Omental fat pad (tissue), 4 donors: ENCODE data around the gene TRAPPC4. TPM values are rescaled to one million over a fixed set of nuclear protein-coding genes. Genes with fewer than 3 reads are reported as not detected.
"Not testable (repeated sequence)": the region's sequence is repeated elsewhere in the genome, so short reads cannot be mapped to it uniquely, and the experiment has no call there.

Source experiments
- ATAC-seq: fragments of 150-250 bp; one replicate; pipeline ENCODE4 v1.9.1; 2016; ENCODE audit warnings: mild to moderate bottlenecking, moderate library complexity; ENCODE audit not compliant: low FRiP score
- DNase-seq: peaks from one replicate; pipeline ENCODE4 v3.0.0-alpha.2; 2019; ENCODE audit warnings: low spot score
- CTCF ChIP-seq, 3 donors: fragments of 450-650 bp; IDR thresholded peaks; one replicate each; pipeline ENCODE4 v1.5.1; 2016 to 2017; ENCODE audit warnings: antibody characterized with exemption in 3 of 3, mild to moderate bottlenecking in 3 of 3, moderate library complexity in 2 of 3
- total RNA-seq, 4 donors: library from RNA; depleted of rRNA; stranded (reverse); fragments of >200 nt; gene quantifications; one replicate each; pipeline ENCODE4 v1.1.0, GENCODE V29; 2016

TRAPPC4 gene
- total RNA-seq, 4 donors from 2014 or later, result 43.2 to 61.7 (median 51.4) TPM

GRCh38 chr11:119056421-119056999, 37.9 kb downstream of the TRAPPC4 start:
- DNase-seq (no peak), ATAC-seq (peak; percentile 68)
- no peak for TF ChIP-seq CTCF (IDR thresholded peaks at IDR 0.05)

- ATAC-seq (peak; percentile 98), DNase-seq (peak; percentile 98)
- no peak for TF ChIP-seq CTCF (IDR thresholded peaks at IDR 0.05)
These were observed 38.6 kb downstream of the TRAPPC4 start, which contains the start of gene HYOU1 for GRCh38 chr11:119057000-119057769. HYOU1 (minus strand) TSS chr11:119057205; CDS start chr11:119056160, 1,045 bp downstream.

GRCh38 chr11:119059128-119059527, 40.6 kb downstream of the TRAPPC4 start:
- DNase-seq, ATAC-seq: not testable (repeated sequence)

- no peak for TF ChIP-seq CTCF (IDR thresholded peaks at IDR 0.05)
- ATAC-seq, result no peak
- no peak for DNase-seq
These were observed 42.7 kb downstream of the TRAPPC4 start for GRCh38 chr11:119061256-119061655.

- no peak for TF ChIP-seq CTCF (IDR thresholded peaks at IDR 0.05)
- ATAC-seq (no peak), DNase-seq (no peak)
These were observed 44.2 kb downstream of the TRAPPC4 start for GRCh38 chr11:119062779-119063178.

- TF ChIP-seq CTCF (IDR thresholded peaks at IDR 0.05), result no peak
- DNase-seq (no peak), ATAC-seq (no peak)
These were observed 46.8 kb downstream of the TRAPPC4 start for GRCh38 chr11:119065369-119065768.

- peak; percentile 97 for ATAC-seq
- no peak for TF ChIP-seq CTCF (IDR thresholded peaks at IDR 0.05)
- DNase-seq, result peak; percentile 91
These were observed 49.0 kb downstream of the TRAPPC4 start, which contains the start of gene VPS11 for GRCh38 chr11:119067371-119068222. VPS11 (plus strand) TSS chr11:119067818; CDS start chr11:119067824, 6 bp downstream.
